ENCODE measurements around the gene TMEM185B.
"Not testable (repeated sequence)": the region's sequence is repeated elsewhere in the genome, so short reads cannot be mapped to it uniquely, and the experiment has no call there.

TMEM185B gene

GRCh38 chr2:120206022-120206581, 17.1 kb downstream of the TMEM185B start:
- peak; percentile 31 for DNase-seq (ENCODE audit: low read depth)

GRCh38 chr2:120204945-120205670, 18.1 kb downstream of the TMEM185B start:
- DNase-seq (ENCODE audit: low read depth): no peak

GRCh38 chr2:120204417-120204816, 18.8 kb downstream of the TMEM185B start:
- DNase-seq (ENCODE audit: low read depth): no peak

GRCh38 chr2:120204022-120204405, 19.2 kb downstream of the TMEM185B start:
- no peak for DNase-seq (ENCODE audit: low read depth)

- no peak for DNase-seq (ENCODE audit: low read depth)
Measured at GRCh38 chr2:120203251-120204021, 19.8 kb downstream of the TMEM185B start.

- DNase-seq (ENCODE audit: low read depth): not testable (repeated sequence)
Measured at GRCh38 chr2:120199817-120200459, 23.3 kb downstream of the TMEM185B start.

GRCh38 chr2:120195553-120195952, 27.6 kb downstream of the TMEM185B start:
- DNase-seq (ENCODE audit: low read depth): no peak

GRCh38 chr2:120192280-120192679, 30.9 kb downstream of the TMEM185B start:
- no peak for DNase-seq (ENCODE audit: low read depth)

GRCh38 chr2:120189189-120189588, 34.0 kb downstream of the TMEM185B start:
- no peak for DNase-seq (ENCODE audit: low read depth)

- DNase-seq (ENCODE audit: low read depth): no peak
Measured at GRCh38 chr2:120182019-120182560, 41.1 kb downstream of the TMEM185B start.

GRCh38 chr2:120180066-120180465, 43.1 kb downstream of the TMEM185B start:
- no peak for DNase-seq (ENCODE audit: low read depth)

- DNase-seq (ENCODE audit: low read depth): no peak
Measured at GRCh38 chr2:120179396-120179795, 43.8 kb downstream of the TMEM185B start.

- no peak for DNase-seq (ENCODE audit: low read depth)
Measured at GRCh38 chr2:120177973-120178372, 45.2 kb downstream of the TMEM185B start.

- peak; percentile 65 for DNase-seq (ENCODE audit: low read depth)
Measured at GRCh38 chr2:120177001-120177621, 46.1 kb downstream of the TMEM185B start.

GRCh38 chr2:120176526-120176925, 46.7 kb downstream of the TMEM185B start:
- no peak for DNase-seq (ENCODE audit: low read depth)

GRCh38 chr2:120174963-120175581, 48.1 kb downstream of the TMEM185B start:
- no peak for DNase-seq (ENCODE audit: low read depth)
